Stimulated activated CD8-positive, alpha-beta memory T cell treated with anti-CD3 and anti-CD28 coated beads, Interleukin-15, amount 100 ng/mL, for 4 hours (primary cell): ENCODE measurements around the gene HAX1.
A peak's percentile ranks its signal among the peaks of the same experiment; 100 is the strongest.
"Not testable (repeated sequence)": the region's sequence is repeated elsewhere in the genome, so short reads cannot be mapped to it uniquely, and the experiment has no call there.

Experiments used
- DNase-seq, 2 donors: peaks; one replicate each; pipeline ENCODE4 v3.0.0-alpha.2; 2020; ENCODE audit warnings: low read depth in 2 of 2

The HAX1 gene

GRCh38 chr1:154276797-154277196 lies 4.4 kb downstream of the HAX1 start:
- no peak for DNase-seq

GRCh38 chr1:154287591-154287990 lies 15.2 kb downstream of the HAX1 start:
- not testable (repeated sequence) for DNase-seq

DNA sequence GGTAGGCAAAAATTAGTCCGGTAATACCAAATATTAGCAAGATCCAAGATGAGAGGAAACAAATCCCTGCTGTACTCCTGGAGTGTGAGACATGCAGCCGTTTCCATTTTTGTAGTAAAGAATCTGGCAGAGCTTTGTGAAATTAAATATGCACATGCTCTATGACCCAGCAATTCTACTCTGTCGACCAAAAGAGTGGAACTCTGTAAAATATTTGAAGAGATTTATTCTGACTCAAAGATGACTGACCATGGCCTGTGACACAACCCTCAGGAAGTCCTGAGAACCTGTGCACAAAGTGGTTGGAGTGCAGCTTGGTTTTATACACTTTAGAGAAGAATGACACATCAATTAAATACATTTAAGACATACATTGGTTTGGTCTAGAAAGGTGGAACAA lies 16.2 kb downstream of the HAX1 start:
- no peak for DNase-seq

- DNase-seq: no peak
Observed at GRCh38 chr1:154290921-154291320, 18.5 kb downstream of the HAX1 start.

GRCh38 chr1:154295408-154296235 lies 23.2 kb downstream of the HAX1 start:
- DNase-seq: no peak

DNA sequence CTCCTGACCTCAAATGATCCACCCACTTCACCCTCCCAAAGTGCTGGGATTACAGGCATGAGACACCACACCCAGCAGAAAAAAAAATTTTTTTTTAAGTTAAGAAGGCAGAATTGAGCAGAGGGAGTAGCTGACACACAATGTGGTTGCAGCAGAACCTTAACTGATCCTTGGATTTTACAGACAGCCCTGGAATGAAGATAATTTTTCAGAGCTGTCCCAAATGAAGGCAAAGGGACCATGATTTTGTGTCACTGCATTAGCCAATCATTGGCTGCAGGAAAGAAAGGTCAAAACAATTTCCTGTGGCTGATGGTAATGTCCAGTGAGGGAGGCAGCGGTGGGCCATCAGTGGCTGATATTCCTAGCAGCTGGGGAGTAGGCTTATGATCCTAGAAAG lies 29.2 kb downstream of the HAX1 start:
- no peak for DNase-seq

GRCh38 chr1:154304664-154305337 lies 32.4 kb downstream of the HAX1 start:
- DNase-seq: no peak

GRCh38 chr1:154306151-154306550 lies 33.7 kb downstream of the HAX1 start:
- DNase-seq: no peak

GRCh38 chr1:154307670-154308270 lies 35.3 kb downstream of the HAX1 start:
- not testable (repeated sequence) for DNase-seq

DNA sequence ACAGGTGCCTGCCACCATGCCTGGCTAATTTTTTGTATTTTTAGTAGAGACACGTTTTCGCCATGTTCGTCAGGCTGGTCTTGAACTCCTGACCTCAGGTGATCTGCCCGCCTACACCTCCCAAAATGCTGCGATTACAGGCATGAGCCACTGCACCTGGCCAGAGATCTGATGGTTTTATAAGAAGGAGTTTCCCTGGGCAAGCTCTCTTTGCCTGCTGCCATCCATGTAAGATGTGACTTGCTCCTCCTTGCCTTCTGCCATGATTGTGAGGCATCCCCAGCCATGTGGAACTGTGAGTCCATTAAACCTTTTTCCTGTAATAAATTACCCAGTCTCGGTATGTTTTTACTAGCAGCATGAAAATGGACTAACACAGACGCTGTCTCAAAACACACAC lies 36.7 kb downstream of the HAX1 start:
- not testable (repeated sequence) for DNase-seq

DNA sequence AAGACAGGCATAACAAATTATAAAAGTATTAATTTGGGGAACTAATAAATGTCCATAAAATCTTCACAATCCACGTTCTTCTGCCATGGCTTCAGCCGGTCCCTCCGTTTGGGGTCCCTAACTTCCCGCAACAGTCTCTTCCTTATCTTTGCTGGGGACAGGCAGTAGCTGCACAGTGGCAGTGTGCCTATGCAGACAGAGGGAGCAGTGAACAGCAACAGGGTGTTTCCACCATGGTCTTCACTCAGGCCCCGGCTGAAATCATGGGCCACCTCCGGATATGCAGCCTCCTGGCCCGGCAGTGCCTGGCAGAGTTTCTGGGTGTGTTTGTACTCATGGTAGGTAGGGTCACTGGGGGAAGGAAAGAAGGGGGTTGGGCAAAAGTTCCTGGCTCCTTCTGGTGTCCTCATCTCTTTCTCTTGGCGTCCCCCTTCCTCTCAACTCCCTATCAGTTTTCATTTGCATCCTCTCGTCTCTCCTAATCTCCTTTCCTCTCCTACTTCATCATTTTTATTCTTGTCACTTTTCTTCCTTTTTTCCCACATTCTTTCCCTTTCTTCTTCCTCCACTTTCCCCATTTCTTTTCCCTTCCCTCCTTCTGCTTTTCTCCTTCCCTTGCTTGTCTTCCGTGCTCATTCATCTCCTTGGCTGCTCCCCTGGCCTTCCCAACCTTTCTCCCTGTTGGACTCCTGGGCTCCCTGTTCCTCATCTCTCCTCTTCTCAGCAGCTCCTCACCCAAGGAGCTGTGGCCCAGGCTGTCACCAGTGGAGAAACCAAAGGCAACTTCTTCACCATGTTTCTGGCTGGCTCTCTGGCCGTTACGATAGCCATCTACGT lies 40.0 kb downstream of the HAX1 start:
- DNase-seq: not testable (repeated sequence)

DNA sequence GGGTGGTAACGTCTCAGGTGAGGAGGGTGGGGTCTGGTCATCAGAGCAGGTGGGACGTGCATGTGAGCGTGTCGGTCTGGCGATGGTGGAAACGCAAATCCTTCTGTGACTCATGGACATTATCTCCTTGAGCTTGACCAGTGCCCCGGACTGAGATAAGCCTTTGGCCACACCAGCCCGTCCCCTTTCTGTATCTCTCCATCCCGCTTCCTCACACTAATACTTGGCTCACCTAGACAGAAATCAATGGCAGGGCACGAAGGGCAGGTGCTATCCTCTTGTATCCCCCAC lies 40.6 kb downstream of the HAX1 start:
- DNase-seq: no peak

GRCh38 chr1:154314226-154314625 lies 41.8 kb downstream of the HAX1 start:
- DNase-seq: not testable (repeated sequence)

DNA sequence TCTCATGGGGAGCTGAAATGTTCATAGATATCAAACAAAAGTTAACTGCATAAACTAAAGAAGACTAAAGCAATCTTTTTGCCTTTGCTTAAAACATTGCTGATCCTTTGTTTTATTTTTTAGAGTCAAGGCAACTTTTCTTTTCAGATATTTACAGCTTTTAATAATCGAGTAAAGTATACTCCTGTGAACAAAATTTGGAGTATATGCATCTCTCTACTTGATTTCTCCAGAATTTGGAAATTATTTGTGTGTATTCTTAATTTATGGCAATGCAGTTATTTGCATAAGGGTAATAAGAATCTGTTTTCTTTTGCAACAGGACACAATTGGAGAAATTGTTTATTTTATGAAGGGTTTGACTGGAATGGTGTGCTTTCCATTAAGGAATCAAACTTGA lies 44.3 kb downstream of the HAX1 start:
- DNase-seq: no peak

DNA sequence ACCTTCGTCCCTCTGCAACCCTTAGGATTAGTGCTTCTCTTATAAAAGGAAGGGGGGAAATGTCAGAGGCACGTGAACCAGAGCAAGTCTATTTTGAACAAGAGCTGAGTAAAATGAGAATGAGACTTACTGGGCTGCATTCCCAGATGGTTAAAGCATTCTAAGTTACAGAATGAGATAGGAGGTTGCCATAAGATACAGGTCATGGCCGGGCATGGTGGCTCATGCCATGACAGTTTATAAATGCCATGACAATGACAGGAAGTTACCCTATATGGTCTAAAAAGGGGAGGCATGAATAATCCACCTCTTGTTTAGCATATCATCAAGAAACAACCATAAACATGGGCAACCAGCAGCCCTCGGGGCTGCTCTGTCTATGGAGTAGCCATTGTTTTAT lies 46.0 kb downstream of the HAX1 start:
- DNase-seq: no peak

DNA sequence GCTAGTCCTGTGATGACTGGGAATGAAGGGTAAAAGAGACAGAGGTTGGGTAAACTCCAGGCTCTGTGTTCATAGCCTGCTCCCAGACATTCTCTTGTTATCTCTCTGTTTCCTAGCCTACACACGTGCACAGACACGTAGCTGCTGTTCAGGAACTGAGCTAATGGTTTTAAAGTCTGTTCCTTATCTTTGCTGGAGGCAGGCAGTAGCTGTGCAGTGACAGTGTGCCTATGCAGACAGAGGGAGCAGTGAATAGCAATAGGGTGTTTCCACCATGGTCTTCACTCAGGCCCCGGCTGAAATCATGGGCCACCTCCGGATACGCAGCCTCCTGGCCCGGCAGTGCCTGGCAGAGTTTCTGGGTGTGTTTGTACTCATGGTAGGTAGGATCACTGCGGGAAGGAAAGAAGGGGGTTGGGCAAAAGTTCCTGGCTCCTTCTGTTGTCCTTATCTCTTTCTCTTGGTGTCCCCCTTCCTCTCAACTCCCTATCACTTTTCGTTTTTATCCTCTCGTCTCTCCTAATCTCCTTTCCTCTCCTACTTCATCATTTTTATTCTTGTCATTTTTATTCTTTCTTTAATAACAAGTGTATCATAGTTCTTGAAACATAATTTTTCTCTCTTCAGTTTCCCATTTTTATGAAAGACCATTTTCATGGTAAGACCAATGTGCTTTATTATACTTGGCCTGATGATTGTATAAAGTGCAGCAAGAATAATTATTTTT lies 48.6 kb downstream of the HAX1 start, which contains the start of gene AQP10:
AQP10 (plus strand) TSS at position 212 of the 727 bp plus-strand sequence; CDS start at position 275, 63 bp downstream.
- DNase-seq: no peak

DNA sequence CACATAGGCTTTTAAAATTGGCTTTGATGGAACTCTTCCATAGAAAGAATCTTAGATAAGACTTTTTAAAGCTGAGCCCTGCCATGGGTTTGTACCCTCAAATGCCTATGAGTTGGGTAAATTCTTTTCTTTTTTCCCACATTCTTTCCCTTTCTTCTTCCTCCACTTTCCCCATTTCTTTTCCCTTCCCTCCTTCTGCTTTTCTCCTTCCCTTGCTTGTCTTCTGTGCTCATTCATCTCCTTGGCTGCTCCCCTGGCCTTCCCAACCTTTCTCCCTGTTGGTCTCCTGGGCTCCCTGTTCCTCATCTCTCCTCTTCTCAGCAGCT lies 49.1 kb downstream of the HAX1 start:
- DNase-seq: not testable (repeated sequence)

DNA sequence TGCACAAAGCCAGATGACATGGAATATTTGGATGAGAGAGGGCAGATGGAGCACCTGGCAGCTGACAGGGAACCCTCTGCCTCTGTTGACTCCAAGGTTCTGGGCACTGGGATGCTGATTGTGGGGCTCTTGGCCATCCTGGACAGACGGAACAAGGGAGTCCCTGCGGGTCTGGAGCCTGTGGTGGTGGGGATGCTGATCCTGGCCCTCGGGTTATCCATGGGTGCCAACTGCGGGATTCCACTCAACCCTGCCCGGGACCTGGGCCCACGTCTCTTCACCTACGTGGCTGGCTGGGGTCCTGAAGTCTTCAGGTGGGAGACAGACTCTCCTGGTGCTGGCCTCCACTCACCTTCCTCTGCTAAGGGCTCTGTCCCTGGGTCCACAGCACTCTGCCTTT lies 51.1 kb downstream of the HAX1 start:
- DNase-seq: no peak

DNA sequence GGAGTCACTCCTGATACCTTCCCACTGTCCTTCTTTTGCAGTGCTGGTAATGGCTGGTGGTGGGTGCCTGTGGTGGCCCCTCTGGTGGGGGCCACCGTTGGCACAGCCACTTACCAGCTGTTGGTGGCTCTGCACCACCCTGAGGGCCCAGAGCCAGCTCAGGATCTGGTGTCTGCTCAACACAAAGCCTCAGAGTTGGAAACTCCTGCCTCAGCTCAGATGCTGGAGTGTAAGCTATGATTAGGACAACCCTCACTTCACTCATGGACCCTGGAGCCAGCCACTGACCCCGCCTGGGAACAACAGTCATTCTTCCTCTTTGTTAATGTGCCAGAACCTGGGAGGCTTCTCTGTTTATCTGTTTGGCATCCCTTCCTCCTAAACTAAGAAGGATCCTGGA lies 51.8 kb downstream of the HAX1 start:
- no peak for DNase-seq

DNA sequence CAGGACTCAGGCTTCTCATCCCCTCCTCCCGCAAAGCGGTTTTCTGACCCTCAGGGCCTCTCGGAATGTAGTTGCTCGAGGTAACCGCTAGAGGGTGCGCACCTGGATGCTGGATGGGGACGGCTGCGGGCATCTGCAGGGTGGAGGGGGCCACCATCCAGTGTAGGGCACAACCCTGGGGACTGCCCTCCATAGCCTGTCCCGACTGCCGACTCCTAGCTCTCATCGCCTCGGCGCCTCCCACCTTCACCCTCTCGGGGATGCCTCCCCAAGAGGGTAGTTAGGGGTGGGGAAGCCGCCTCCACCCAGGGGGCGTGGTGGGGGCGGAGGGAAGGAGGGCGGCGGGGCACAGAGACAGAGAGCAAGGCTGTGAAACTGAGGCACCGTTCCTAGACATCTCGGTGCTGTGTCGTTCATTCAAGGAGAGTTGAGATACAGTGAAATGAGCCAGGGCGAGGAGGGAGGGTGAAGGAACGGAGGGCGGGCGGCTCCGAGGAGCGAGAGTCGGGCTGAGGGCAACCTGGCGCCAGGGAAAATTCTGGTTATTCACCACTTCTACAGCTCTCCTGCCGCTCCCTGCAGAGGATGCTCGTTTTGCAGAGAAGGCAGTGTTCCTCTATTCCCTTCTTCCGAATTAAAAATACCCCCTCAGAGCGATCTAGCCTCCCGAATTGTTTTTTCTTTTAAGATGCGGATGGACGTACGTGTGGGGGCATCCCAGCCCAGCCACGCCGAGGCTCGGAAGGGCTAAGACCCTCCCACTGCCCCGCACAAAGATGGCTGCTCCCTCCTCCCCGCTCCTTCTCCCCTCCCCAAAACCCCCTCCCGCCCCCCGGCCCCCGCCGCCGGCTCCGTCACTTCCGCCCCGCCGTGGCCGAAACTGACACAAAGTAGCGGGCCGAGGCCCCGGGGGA lies 52.5 kb downstream of the HAX1 start, which contains the start of gene ATP8B2:
ATP8B2 (plus strand) TSS at position 857 of the 914 bp plus-strand sequence. CDS start 2,617 bp downstream, outside the sequence.
- peak; percentile 63 for DNase-seq
